PC-9 (cell line): ENCODE results near the gene TMEM167A. TPM values are rescaled to one million over a fixed set of nuclear protein-coding genes. Genes with fewer than 3 reads are reported as not detected.

ENCODE experiments used
- BruUV-seq: library from RNA; stranded (reverse); fragments of 400-500 nt; replicated peaks from 2 replicates; lab custom pipeline; 2021; lab: Mats Ljungman, UMichigan
- CTCF ChIA-PET: fragments of 300-600 bp; sonication (Branson Sonifier 250); formaldehyde crosslinking; loops from one replicate; lab custom pipeline; 2022; ENCODE audit warnings: antibody characterized with exemption; lab: Charles Lee
- POLR2A ChIA-PET: fragments of 300-600 bp; sonication (Branson Sonifier 250); formaldehyde crosslinking; loops from one replicate; lab custom pipeline; 2022; ENCODE audit warnings: antibody characterized with exemption; ENCODE audit not compliant: unreplicated experiment; lab: Charles Lee
- DNase-seq, 2 experiments: peaks; one replicate each; pipeline versions ENCODE4 v3.0.0 to v3.0.0-alpha.2; 2015 to 2022; ENCODE audit warnings: mixed read lengths in 1 of 2
- H2AFZ ChIP-seq: fragments of 200-600 bp; sonication (generic); 2 replicates; pipeline ENCODE4 v1.8.1; 2017; ENCODE audit warnings: antibody characterized with exemption
- H3F3A ChIP-seq: fragments of 200-600 bp; sonication (generic); 2 replicates; pipeline ENCODE4 v1.8.1; 2017; ENCODE audit warnings: antibody characterized with exemption, mild to moderate bottlenecking, low read depth; ENCODE audit not compliant: insufficient read depth
- H3K27ac ChIP-seq: fragments of 200-600 bp; sonication (generic); 2 replicates; pipeline ENCODE4 v1.6.1; 2016; ENCODE audit warnings: mixed run types
- H3K27me3 ChIP-seq: fragments of 200-600 bp; sonication (generic); 2 replicates; pipeline ENCODE4 v1.6.1; 2016; ENCODE audit warnings: low read depth, mixed run types; ENCODE audit not compliant: insufficient read depth
- H3K36me3 ChIP-seq: fragments of 200-600 bp; sonication (generic); 2 replicates; pipeline ENCODE4 v1.6.1; 2016; ENCODE audit warnings: low read depth, mixed run types
- H3K4me1 ChIP-seq: fragments of 200-600 bp; sonication (generic); replicated peaks from 2 replicates; pipeline ENCODE4 v1.6.1; 2016; ENCODE audit warnings: mixed run types; ENCODE audit not compliant: insufficient read depth
- H3K4me2 ChIP-seq: fragments of 200-600 bp; sonication (generic); 2 replicates; pipeline ENCODE4 v1.6.1; 2017; ENCODE audit warnings: mixed run types
- H3K4me3 ChIP-seq: fragments of 200-600 bp; sonication (generic); 2 replicates; pipeline ENCODE4 v1.6.1; 2016; ENCODE audit warnings: mixed run types
- H3K79me2 ChIP-seq: fragments of 200-600 bp; sonication (generic); 2 replicates; pipeline ENCODE4 v1.6.1; 2017; ENCODE audit warnings: low read depth, mixed run types
- H3K9me2 ChIP-seq: fragments of 200-600 bp; sonication (generic); 2 replicates; pipeline ENCODE4 v1.8.1; 2017; ENCODE audit warnings: mild to moderate bottlenecking; ENCODE audit not compliant: insufficient read depth
- H3K9me3 ChIP-seq: fragments of 200-600 bp; sonication (generic); 2 replicates; pipeline ENCODE4 v1.8.1; 2016; ENCODE audit warnings: low read depth; ENCODE audit not compliant: insufficient read depth
- H4K20me1 ChIP-seq: fragments of 200-600 bp; sonication (generic); 2 replicates; pipeline ENCODE4 v1.8.1; 2017; ENCODE audit not compliant: insufficient read depth
- EZH2 ChIP-seq: fragments of 200-600 bp; sonication (generic); IDR thresholded peaks from 2 replicates; pipeline ENCODE4 v1.8.0; 2017; ENCODE audit warnings: antibody characterized with exemption, low read depth
- intact Hi-C: fragments of 100-400 bp; cut with micrococcal nuclease; formaldehyde crosslinking; loops from one replicate; pipeline ENCODE4 v1.10.0; 2022; ENCODE audit not compliant: unreplicated experiment
- total RNA-seq: library from RNA; stranded (reverse); gene quantifications from 2 replicates; pipeline ENCODE4 v1.2.3, GENCODE V29; 2021
- TF ChIP-seq, protein P1 (sequence below): fragments of 200-600 bp; sonication (generic); conservative IDR thresholded peaks from 2 replicates; pipeline ENCODE4 v1.6.1; 2017; ENCODE audit warnings: mixed run types, antibody characterized with exemption, mild to moderate bottlenecking, moderate library complexity

TMEM167A gene
- total RNA-seq, 1 experiment from 2014 or later, result 82.7 TPM

DNA sequence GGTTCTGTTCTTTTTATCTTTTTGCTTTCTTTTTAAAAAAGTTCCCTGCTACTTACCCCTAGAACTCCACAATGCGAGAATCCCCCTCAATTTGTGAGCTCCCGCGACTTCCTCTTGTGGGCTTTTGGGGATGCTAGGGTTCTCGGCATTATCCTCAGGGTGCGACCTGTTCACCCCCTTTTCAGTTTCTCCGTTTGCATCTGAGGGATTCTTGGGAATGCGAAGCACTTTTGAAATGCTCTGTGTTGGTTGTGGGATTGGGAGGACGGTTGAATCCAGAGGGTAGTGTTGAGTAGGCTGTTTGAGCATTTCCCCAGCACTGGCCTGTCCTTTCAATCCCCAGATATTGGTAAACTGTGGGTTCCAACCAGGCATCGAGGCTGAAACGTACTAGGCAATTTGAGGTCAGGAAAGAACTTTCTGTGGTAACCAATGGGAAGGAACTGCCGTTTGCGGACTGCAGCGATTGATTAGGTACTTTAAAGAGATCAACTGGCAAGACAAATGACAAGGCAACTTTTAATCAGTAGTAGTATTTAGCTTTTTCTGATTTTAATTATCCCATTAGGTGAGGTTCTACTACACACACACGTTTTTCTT lies 568 bp upstream of the TMEM167A start:
- Histone ChIP-seq H3K4me3 (peak overlapping the region; percentile 70), H3K27ac (peak overlapping the region; percentile 69), H2AFZ (peak overlapping the region; percentile 94), H3K4me2 (peak overlapping the region; percentile 89), H3K27me3 (no peaks in the 10 kb centered on the region), H4K20me1 (peaks cover 6% of the 10 kb centered on the region; the same call in 1 of the 2 replicates), H3K4me1 (peaks cover 17% of the 10 kb centered on the region), H3K36me3 (no peaks in the 10 kb centered on the region), H3K9me3 (no peaks in the 10 kb centered on the region), H3F3A (no peaks in the 10 kb centered on the region), H3K9me2 (no peaks in the 10 kb centered on the region), H3K79me2 (peaks cover 64% of the 10 kb centered on the region)
- POLR2A ChIA-PET, result interaction anchor here (0.6 to 0.8 kb wide), 10 partner anchors 20 to 783 kb away, joined by 3 to 8 read pairs (median 4); no protein-coding TSS in a partner anchor
- TSS peak; percentile 93 for BruUV-seq
- TF ChIP-seq EZH2, result no peak
- TF ChIP-seq, protein P1, sequence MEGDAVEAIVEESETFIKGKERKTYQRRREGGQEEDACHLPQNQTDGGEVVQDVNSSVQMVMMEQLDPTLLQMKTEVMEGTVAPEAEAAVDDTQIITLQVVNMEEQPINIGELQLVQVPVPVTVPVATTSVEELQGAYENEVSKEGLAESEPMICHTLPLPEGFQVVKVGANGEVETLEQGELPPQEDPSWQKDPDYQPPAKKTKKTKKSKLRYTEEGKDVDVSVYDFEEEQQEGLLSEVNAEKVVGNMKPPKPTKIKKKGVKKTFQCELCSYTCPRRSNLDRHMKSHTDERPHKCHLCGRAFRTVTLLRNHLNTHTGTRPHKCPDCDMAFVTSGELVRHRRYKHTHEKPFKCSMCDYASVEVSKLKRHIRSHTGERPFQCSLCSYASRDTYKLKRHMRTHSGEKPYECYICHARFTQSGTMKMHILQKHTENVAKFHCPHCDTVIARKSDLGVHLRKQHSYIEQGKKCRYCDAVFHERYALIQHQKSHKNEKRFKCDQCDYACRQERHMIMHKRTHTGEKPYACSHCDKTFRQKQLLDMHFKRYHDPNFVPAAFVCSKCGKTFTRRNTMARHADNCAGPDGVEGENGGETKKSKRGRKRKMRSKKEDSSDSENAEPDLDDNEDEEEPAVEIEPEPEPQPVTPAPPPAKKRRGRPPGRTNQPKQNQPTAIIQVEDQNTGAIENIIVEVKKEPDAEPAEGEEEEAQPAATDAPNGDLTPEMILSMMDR, result no peak
- intact Hi-C loops, result loop anchor here (2.0 kb wide), 1 partner anchor 147 kb away; no protein-coding TSS in a partner anchor
- CTCF ChIA-PET, result no interaction called here
- DNase-seq, result peak in 1 of 2 experiments; percentile 44

GRCh38 chr5:83072966-83073365 lies 4.2 kb downstream of the TMEM167A start:
- H2AFZ ChIP-seq, result no peak overlapping the region
- H4K20me1 ChIP-seq, result peaks cover 49% of the 10 kb centered on the region
- CTCF ChIA-PET, result no interaction called here
- H3K36me3 ChIP-seq, result peaks cover 9% of the 10 kb centered on the region; the same call in 1 of the 2 replicates
- no peak overlapping the region for H3K4me3 ChIP-seq
- no peaks in the 10 kb centered on the region for H3K27me3 ChIP-seq
- H3K4me2 ChIP-seq, result no peak overlapping the region
- DNase-seq, result no peak
- TF ChIP-seq, protein P1, result no peak
- TF ChIP-seq EZH2, result no peak
- H3K4me1 ChIP-seq, result peaks cover 10% of the 10 kb centered on the region
- POLR2A ChIA-PET, result no interaction called here
- no peaks in the 10 kb centered on the region for H3K9me2 ChIP-seq
- peaks cover 93% of the 10 kb centered on the region for H3K79me2 ChIP-seq
- BruUV-seq, result no TSS peak
- H3K27ac ChIP-seq, result no peak overlapping the region
- intact Hi-C loops, result no loop called here
- H3F3A ChIP-seq, result no peaks in the 10 kb centered on the region
- H3K9me3 ChIP-seq, result no peaks in the 10 kb centered on the region

DNA sequence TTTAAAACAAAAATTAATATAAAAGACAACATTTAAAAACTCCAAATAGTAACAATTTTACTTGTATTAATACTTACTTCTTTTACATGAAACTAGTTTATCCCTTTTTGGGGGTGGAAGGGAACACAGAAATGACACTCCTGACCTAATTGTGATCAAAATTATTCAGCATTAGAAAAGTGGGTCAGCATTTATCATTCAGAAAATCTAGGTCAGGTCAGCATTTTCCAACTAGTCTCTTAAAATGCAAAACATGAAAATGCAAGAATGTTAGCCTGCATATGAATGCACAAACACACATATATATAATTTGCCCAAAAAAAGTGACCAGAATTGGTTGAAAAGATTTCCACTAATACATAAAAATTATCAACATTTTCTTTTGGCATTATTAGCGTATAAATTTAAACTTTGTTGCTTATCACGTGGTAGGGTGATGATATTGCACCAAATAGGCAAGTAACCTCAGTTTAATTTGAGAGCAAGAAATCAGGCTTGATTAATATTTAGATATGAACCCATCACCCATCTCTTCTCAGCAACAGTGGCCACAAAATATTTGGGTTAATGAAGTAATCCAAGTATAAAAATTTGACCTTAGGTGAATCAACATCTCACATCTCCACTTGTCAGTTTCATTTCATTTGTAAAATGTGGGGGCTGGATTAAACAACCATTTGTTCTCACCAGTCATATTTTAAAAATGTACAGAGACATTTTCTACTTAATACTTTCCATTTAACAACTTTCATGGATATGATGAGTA lies 5.7 kb downstream of the TMEM167A start:
- Histone ChIP-seq H3K36me3 (peaks cover 9% of the 10 kb centered on the region; the same call in 1 of the 2 replicates), H3K79me2 (peaks cover 100% of the 10 kb centered on the region), H4K20me1 (peaks cover 61% of the 10 kb centered on the region), H3K9me2 (no peaks in the 10 kb centered on the region), H3K9me3 (no peaks in the 10 kb centered on the region), H3F3A (no peaks in the 10 kb centered on the region), H3K27me3 (no peaks in the 10 kb centered on the region), H2AFZ (no peak overlapping the region), H3K4me3 (no peak overlapping the region), H3K4me2 (no peak overlapping the region), H3K27ac (no peak overlapping the region), H3K4me1 (peaks cover 10% of the 10 kb centered on the region)
- ChIA-PET CTCF (no interaction called here), POLR2A (no interaction called here)
- no TSS peak for BruUV-seq
- TF ChIP-seq EZH2, result no peak
- TF ChIP-seq, protein P1, result no peak
- intact Hi-C loops, result no loop called here
- DNase-seq, result no peak
